NOMO-1 (cell line): Measurements from ENCODE around the gene CYP3A4.
"Not testable (repeated sequence)": the region's sequence is repeated elsewhere in the genome, so short reads cannot be mapped to it uniquely, and the experiment has no call there.

Experiments used
- DNase-seq, 2 experiments: peaks; one replicate each; lab custom pipeline; 2025; ENCODE audit not compliant: unreplicated experiment in 2 of 2; lab: John Stamatoyannopoulos, UW

CYP3A4 gene

DNA sequence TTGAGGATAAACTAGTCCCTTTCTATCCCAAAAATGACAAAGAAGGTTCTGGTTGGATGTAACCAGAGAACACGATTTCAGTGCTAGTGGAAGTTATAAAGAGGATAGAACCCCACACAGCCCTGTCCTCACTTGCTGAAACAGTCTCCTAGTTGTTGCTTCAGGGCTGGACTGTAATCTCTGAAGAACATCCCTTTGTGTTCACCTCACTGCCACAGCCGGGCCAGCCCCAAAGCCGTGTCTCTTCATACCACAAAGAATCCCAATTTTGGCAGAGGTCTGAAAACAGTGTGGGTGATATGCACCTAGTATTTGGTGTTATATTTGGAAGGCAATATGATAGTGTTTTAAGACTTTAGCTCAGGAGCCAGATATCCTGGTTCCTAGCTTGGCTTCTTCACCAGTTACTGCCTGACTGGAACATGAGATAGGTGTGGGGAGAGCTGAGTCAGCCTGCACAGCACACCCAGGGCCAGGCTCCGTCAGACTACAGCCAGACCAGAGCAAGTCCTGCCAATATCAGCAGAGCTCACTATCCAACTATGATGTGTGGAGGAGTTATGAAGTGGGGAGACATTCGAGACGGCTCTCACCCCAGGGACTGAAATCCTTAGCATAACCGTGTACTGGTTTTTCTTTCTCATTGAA, 21.2 kb downstream of the CYP3A4 start:
- DNase-seq: no peak

DNA sequence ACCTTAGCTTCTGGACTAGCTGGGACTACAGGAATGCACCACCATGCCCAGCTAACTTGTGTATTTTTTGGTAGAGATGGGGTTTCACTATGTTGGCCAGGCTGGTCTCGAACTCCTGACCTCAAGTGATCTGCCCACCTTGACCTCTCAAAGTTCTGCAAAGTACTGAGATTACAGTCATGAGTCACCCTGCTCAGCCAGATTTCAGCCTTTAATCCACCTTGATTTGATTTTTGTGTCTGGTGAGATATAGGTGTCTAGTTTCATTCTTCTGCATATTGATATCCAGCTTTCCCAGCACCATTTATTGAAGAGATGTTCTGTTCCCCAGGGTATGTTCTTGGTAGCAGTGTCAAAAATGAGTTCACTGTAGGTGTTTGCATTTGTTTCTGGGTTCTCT, 28.9 kb downstream of the CYP3A4 start:
- DNase-seq: no peak

DNA sequence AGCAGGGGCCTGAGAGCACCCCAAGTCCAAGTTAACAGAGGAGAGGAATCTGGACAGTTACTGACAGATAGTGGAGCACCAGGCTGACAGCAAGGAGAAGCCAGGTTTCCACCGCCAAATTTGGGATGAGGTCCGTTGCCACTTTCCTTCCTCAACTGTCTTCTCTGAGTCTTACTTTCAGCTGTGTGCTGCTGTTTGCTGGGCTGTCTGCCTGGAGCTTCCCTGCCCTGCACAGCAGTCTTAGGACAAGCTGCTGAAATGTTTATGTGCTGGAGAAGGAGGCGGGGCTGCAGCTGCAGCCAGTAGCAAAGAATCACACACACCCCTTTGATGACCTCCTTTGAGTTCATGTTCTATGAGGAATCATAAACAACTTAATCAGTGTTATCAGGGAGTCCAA, 31.6 kb downstream of the CYP3A4 start:
- no peak for DNase-seq

GRCh38 chr7:99751322-99752052, 32.5 kb downstream of the CYP3A4 start:
- not testable (repeated sequence) for DNase-seq

DNA sequence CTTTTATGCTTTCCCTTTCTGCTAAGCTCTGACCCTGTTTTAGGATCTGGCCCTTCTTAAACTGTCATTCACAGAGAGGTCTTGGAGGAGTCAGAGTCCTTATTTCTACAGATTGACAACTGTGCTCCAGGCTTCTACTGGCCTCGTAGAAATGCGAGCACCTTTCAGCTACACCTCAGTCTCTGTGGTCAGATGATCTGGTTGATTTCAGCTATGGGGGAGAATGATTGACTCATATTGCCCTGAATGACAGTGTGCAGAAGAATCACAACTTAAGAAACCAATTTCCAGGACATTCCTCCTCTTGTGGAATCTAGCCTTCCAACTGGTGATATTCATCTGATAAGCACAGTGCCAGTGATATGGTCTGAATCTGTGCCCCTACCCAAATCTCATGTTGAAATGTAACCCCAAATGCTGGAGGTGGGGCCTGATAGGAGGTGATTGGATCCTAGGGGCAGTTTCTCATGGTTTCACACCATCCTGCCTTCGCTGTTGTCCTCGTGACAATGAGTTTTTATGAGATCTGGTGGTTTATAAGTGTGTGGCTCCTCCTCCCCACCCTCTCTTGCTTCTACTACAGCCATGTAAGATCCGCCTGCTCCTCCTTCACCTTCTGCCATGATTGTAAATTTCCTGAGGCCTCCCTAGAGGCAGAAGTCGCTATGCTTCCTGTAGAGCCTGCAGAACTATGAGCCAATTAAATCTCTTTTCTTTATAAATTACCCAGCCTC, 35.0 kb downstream of the CYP3A4 start:
- no peak for DNase-seq

DNA sequence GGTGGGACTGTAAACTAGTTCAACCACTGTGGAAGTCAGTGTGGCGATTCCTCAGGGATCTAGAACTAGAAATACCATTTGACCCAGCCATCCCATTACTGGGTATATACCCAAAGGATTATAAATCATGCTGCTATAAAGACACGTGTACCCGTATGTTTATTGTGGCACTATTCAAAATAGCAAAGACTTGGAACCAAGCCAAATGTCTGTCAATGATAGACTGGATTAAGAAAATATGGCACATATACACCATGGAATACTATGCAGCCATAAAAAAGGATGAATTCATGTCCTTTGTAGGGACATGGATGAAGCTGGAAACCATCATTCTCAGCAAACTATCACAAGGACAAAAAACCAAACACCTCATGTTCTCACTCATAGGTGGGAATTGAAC, 37.1 kb downstream of the CYP3A4 start:
- not testable (repeated sequence) for DNase-seq

DNA sequence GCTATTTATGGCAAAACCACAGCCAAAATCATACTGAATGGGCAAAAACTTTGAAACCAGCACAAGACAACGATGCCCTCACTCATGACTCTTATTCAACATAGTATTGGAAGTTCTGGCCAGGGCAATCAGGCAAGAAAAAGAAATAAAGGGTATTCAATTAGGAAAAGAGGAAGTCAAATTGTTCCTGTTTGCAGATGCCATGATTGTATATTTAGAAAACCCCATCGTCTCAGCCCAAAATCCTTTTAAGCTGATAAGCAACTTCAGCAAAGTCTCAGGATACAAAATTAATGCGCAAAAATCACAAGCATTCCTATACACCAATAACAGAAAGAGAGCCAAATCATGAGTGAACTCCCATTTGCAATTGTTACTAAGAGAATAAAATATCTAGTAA, 38.6 kb downstream of the CYP3A4 start:
- DNase-seq: not testable (repeated sequence)

- no peak for DNase-seq
Observed at GRCh38 chr7:99742737-99743394, 41.1 kb downstream of the CYP3A4 start.

DNA sequence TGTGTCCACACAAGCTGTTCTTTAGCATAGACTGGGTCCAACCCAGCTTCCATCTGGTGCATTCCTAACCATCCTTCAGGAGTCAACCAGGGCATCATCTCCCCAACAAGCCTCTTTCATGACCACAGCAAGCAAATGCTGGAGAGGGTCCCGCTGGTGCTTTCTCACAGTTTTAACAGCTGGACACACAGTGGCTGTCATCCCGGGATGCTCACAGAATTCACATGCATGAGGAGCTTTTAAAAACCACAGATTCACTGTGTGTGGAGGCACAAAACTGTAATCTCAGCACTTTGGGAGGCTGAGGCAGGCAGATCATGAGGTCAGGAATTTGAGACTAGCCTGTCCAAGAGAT, 42.6 kb downstream of the CYP3A4 start:
- DNase-seq: no peak

- DNase-seq: no peak
Observed at GRCh38 chr7:99740573-99741440, 43.2 kb downstream of the CYP3A4 start.

DNA sequence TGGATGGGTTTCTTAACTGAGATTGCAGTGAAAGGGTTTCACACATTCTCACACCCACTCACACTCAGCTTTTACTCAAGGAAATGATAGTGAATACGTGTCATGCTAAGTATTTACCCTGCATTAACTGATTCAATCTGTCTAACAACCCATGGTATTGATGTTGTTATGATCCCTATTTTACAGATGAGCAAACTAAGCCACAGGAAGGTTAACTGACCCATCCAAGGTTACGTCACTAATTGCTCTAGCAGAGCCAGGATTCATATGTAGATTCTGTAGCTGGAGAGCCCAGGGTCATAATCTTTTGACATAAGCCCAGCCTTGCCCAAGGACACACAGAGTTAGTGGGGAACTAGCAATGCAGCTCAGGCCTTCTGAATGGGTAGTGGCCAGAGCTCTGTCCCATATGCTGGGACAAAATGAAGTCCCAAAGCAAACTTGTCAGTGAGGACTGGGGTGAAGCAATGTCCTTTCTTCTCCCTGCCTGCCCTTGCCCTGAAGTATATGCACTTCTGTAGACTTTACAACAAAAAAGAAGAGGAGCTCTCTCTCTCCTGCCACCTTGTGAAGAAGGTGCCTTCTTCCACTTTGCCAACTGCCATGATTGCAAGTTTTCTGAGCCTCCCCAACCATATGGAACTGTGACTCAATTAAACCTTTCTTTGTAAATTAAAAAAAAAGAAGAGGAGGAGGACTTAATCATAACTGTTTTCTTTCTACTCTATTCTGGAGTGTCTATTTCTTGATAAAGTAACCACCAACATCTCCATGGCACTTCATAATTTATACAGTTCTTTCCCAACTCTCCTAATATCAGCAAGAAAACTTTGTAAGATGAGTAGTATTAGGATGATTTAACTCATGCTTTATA, 44.0 kb downstream of the CYP3A4 start:
- no peak for DNase-seq

GRCh38 chr7:99737726-99738125, 46.3 kb downstream of the CYP3A4 start:
- DNase-seq: no peak

DNA sequence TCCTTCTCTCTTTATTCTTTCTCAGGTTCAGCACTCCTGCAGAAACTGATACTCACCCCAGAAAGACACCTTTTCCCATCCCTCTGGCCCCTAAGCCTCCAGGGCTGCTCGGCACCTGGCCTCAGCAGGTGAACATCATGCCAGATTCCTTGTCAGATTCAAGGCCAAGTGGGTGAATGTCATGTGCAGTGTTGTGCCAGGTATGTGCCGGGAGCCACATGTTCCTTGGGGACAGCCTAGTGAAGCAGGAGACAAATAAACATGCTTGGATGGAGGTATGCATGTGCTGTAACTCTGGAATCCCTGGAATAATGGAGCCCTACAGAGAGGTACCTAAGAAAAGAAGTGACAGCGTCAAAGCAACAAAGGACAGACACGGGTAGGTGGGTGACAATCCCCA, 47.3 kb downstream of the CYP3A4 start:
- not testable (repeated sequence) for DNase-seq

DNA sequence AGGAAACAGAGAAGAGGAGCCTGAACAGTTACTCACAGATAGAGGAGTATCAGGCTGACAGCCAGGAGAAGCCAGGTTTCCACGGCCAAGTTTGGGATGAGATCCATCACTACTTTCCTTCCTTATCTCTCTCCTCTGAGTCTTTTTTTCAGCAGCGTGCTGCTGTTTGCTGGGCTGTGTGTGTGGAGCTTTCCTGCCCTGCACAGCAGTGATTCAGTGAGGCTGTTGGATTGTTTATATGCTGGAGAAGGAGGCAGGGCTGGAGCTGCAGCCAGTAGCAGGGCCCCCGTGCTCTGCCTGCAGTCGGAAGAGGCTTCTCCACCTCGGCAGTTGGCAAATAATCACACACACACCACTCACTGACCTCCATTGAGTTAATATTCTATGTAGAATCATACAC, 49.0 kb downstream of the CYP3A4 start, which contains the start of gene CYP3A7:
Gene CYP3A7, minus strand, starts transcription at position 210 of the 400 bp plus-strand sequence. Its CDS starts 103 bp downstream, at position 107.
- no peak for DNase-seq

DNA sequence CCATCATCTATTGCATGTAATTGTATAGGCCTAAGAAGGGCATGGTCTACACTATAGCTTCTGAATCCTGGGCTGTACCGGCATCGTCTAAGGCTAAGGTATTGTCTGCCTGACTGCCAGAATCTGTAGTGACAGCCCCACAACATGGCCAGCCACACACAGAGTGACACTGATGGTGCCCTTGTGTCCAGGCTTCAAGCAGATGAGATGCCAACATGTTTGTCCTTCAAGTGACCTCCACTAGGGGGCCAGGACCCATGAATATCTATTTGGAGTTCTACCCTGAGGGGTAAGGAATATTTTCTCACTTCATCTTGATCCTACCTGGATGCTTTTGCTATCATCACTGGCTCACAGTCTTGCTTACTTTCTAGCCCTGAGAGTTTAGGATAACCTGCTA, 50.5 kb downstream of the CYP3A4 start:
- no peak for DNase-seq

DNA sequence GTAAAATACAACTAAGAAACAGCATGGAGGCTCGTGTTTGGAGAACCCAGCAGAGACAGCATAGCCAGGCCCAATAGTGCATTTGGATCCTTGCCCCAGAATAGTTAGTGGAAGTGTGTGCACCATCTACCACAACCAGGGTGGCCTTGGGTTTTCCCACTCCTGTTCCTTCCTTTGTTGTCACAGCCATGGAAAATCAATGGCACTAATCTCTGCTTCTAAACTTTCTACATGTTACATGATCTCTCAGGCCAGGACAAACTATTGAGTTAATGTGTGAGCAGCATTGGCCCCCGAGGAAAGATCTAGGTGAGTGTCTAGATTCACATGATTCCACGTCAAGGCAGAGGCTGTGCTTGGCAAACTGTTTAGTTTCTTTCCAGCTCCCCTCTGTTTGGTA, 51.0 kb downstream of the CYP3A4 start:
- no peak for DNase-seq

GRCh38 chr7:99731638-99732374, 52.2 kb downstream of the CYP3A4 start:
- DNase-seq: no peak

- DNase-seq: no peak
Observed at GRCh38 chr7:99730992-99731391, 53.0 kb downstream of the CYP3A4 start.
